ENCODE results near the gene MCCC2. TPM values are rescaled to one million over a fixed set of nuclear protein-coding genes. Genes with fewer than 3 reads are reported as not detected.

Gene MCCC2
- total and polyA plus RNA-seq, 2 of the 8 experiments (the other 6 are each of a cell fraction or from before 2014, with no cell fraction given): 71.7 to 86.6 TPM

DNA sequence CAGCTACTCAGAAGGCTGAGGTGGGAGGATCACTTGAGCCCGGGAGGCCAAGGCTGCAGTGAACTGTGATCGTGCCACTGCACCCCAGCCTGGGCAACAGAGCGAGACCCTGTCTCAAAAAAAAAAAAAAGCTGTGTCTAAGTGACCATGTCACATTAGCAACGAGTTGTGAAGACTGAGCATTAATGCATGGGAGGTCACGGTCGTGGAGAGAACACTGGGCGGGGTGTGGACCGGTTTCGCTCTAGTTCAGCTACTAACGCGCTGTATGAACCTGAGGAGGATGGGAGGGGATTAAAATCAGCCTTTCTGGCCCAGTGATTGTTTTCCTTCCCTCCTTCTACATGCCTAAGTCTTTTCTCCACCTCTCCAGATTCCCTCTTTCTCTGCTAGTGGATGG is 75.2 kb downstream of the MCCC2 start:
- H4K5ac ChIP-seq (ENCODE audit: insufficient read length, low read depth, low read length): no peak overlapping the region
- H3K4me2 ChIP-seq (ENCODE audit: insufficient read depth in 1 of 2, low read depth in 2 of 2, low read length in 2 of 2): no peak overlapping the region
- H4K8ac ChIP-seq (ENCODE audit: extremely low read depth, insufficient read depth, low read length): no peak overlapping the region
- no peak overlapping the region for H3K27ac ChIP-seq (ENCODE audit: low read depth, low read length)
- no peaks in the 10 kb centered on the region for H3K27me3 ChIP-seq (replicated peaks in 1 of 4; ENCODE audit: control insufficient read depth in 3 of 4, extremely low read depth in 1 of 4, insufficient read depth in 3 of 4, low read length in 3 of 4)
- no peaks in the 10 kb centered on the region for H3K4me1 ChIP-seq (replicated peaks in 1 of 4; ENCODE audit: control insufficient read depth in 3 of 4, insufficient read depth in 4 of 4, low read length in 3 of 4)
- H3K36me3 ChIP-seq (ENCODE audit: control insufficient read depth in 2 of 4, insufficient read depth in 4 of 4, low read length in 3 of 4): peaks cover 0 to 5% (median 5%) of the 10 kb centered on the region in 4 experiments; a peak in 4 of 8 replicates
- H3K56ac ChIP-seq (replicated peaks; ENCODE audit: insufficient read length, low read depth, low read length): no peak overlapping the region
- no peaks in the 10 kb centered on the region for H3K23me2 ChIP-seq (ENCODE audit: low read depth, low read length)
- no peak overlapping the region for H2BK12ac ChIP-seq (ENCODE audit: low read depth, low read length)
- H3K9me3 ChIP-seq (ENCODE audit: insufficient read depth in 2 of 2, low read depth in 1 of 2, low read length in 1 of 2): no peaks in the 10 kb centered on the region
- no peak overlapping the region for H3K14ac ChIP-seq (ENCODE audit: insufficient read length)
- H3K4me3 ChIP-seq (ENCODE audit: extremely low read depth in 1 of 4, insufficient read depth in 2 of 4, low read depth in 3 of 4, low read length in 4 of 4): no peak overlapping the region
- H3K79me1 ChIP-seq (ENCODE audit: low read depth, low read length): no peaks in the 10 kb centered on the region
- no peak overlapping the region for H2AFZ ChIP-seq (ENCODE audit: low read length)
- H3K79me2 ChIP-seq (ENCODE audit: control insufficient read depth in 1 of 2, insufficient read depth in 2 of 2, low read length in 2 of 2): no peaks in the 10 kb centered on the region
- H4K20me1 ChIP-seq (replicated peaks in 1 of 2; ENCODE audit: control insufficient read depth in 1 of 2, insufficient read depth in 2 of 2, low read length in 2 of 2): no peaks in the 10 kb centered on the region
- no peak overlapping the region for H2BK20ac ChIP-seq (ENCODE audit: low read length)
- no peak overlapping the region for H3K18ac ChIP-seq (ENCODE audit: extremely low read depth, low read length)
- H2AK5ac ChIP-seq (ENCODE audit: low read depth, low read length): no peak overlapping the region
- POLR2A ChIA-PET (ENCODE audit: partially characterized antibody): interaction anchor here (0.6 kb wide), 1 partner anchor 99 kb away, joined by 3 read pairs; no protein-coding TSS in a partner anchor
- no peak overlapping the region for H3K23ac ChIP-seq (ENCODE audit: insufficient read length)
- WGBS, 2 experiments (ENCODE audit: extremely low coverage in 1 of 2, insufficient coverage in 1 of 2, insufficient read length in 1 of 2, insufficient replicate concordance in 2 of 2, low coverage in 1 of 2, low lambda C conversion rate in 2 of 2, missing lambda C conversion rate in 1 of 2): 94% methylated on average over 10 of the region's 11 CpGs; no CpG with 5 or more reads in 1 of the 2 experiments
- H3K4ac ChIP-seq (replicated peaks; ENCODE audit: insufficient read length, low read depth, low read length): no peak overlapping the region
- H4K91ac ChIP-seq (replicated peaks; ENCODE audit: insufficient read length, low read length): no peak overlapping the region
- no peak overlapping the region for H2BK120ac ChIP-seq (replicated peaks; ENCODE audit: low read depth, low read length)
- no peak overlapping the region for H2BK5ac ChIP-seq (ENCODE audit: low read depth, low read length)
- DNase-seq (ENCODE audit: low read depth in 1 of 2, low spot score in 2 of 2) (no peak), FAIRE-seq (no peak)
- CTCF ChIA-PET (ENCODE audit: partially characterized antibody): interaction anchor here (1.0 to 2.4 kb wide), 2 partner anchors 16 to 357 kb away, joined by 3 to 8 read pairs; no protein-coding TSS in a partner anchor
- H3K9ac ChIP-seq (replicated peaks in 1 of 4; ENCODE audit: extremely low read depth in 1 of 4, low read depth in 3 of 4, low read length in 3 of 4): no peak overlapping the region
- TF ChIP-seq EZH2 (IDR thresholded peaks at IDR 0.05; ENCODE audit: low read depth, low read length, severe bottlenecking) (no peak), CHD1 (IDR thresholded peaks at IDR 0.05; ENCODE audit: low read depth, low read length) (no peak), SUZ12 (IDR thresholded peaks at IDR 0.05; ENCODE audit: low read length) (no peak), TAF1 (IDR thresholded peaks at IDR 0.05; ENCODE audit: low read depth, low read length) (no peak), TAF7 (optimal IDR thresholded peaks at IDR 0.05; ENCODE audit: borderline replicate concordance, low read depth, low read length) (no peak)
- TF ChIP-seq, protein P1, sequence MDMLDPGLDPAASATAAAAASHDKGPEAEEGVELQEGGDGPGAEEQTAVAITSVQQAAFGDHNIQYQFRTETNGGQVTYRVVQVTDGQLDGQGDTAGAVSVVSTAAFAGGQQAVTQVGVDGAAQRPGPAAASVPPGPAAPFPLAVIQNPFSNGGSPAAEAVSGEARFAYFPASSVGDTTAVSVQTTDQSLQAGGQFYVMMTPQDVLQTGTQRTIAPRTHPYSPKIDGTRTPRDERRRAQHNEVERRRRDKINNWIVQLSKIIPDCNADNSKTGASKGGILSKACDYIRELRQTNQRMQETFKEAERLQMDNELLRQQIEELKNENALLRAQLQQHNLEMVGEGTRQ (IDR thresholded peaks at IDR 0.05; ENCODE audit: low read length): no peak
- no peak overlapping the region for H2BK15ac ChIP-seq (ENCODE audit: low read length)

Data from H1 (cell line).